IMR-90 (cell line): ENCODE results near the gene CCDC74A. TPM values are rescaled to one million over a fixed set of nuclear protein-coding genes. Genes with fewer than 3 reads are reported as not detected.

Experiments
- ATAC-seq: fragments of 200-7000 bp; cut with Tn5 transposase; 2 replicates; pipeline ENCODE4 v1.9.1; 2020; ENCODE audit warnings: low read depth, mild to moderate bottlenecking, moderate library complexity
- BruUV-seq: library from RNA; stranded (reverse); fragments of 400-500 nt; replicated peaks from 2 replicates; lab custom pipeline; 2021; lab: Mats Ljungman, UMichigan
- CTCF ChIA-PET: fragments of 300-600 bp; formaldehyde crosslinking; extraction: SDS; loops from one replicate; lab custom pipeline; 2021; ENCODE audit warnings: antibody characterized with exemption; lab: Yijun Ruan, JAX
- POLR2A ChIA-PET: fragments of 300-600 bp; sonication (Branson Sonifier 250); formaldehyde crosslinking; loops from one replicate; lab custom pipeline; 2022; ENCODE audit warnings: antibody characterized with exemption; ENCODE audit not compliant: unreplicated experiment; lab: Charles Lee
- DNase-seq: peaks from one replicate; pipeline ENCODE4 v3.0.0; 2013
- H2AFZ ChIP-seq: replicated peaks from 2 replicates; pipeline ENCODE3; 2013; ENCODE audit warnings: low read length, mild to moderate bottlenecking; ENCODE audit not compliant: poor library complexity
- H2AK5ac ChIP-seq: 2 replicates; pipeline ENCODE4 v1.6.1; 2013; ENCODE audit warnings: low read depth, low read length, inconsistent platforms
- H2AK9ac ChIP-seq: replicated peaks from 2 replicates; pipeline ENCODE3; 2013; ENCODE audit warnings: mild to moderate bottlenecking, low read depth, low read length, moderate library complexity; ENCODE audit not compliant: poor library complexity
- H2BK120ac ChIP-seq: 2 replicates; pipeline ENCODE4 v1.6.1; 2013; ENCODE audit warnings: low read depth, low read length, inconsistent platforms
- H2BK15ac ChIP-seq: 3 replicates; pipeline ENCODE4 v1.6.1; 2013; ENCODE audit warnings: low read depth, low read length, inconsistent platforms
- H2BK20ac ChIP-seq: 2 replicates; pipeline ENCODE4 v1.6.1; 2013; ENCODE audit warnings: low read depth, mild to moderate bottlenecking, inconsistent platforms, low read length, moderate library complexity
- H2BK5ac ChIP-seq: 2 replicates; pipeline ENCODE4 v1.6.1; 2013; ENCODE audit warnings: mild to moderate bottlenecking, low read depth, low read length, inconsistent platforms; ENCODE audit not compliant: poor library complexity, severe bottlenecking
- H3K14ac ChIP-seq: replicated peaks from 2 replicates; pipeline ENCODE4 v1.6.1; 2013; ENCODE audit warnings: low read depth, low read length, inconsistent platforms
- H3K18ac ChIP-seq: 2 replicates; pipeline ENCODE4 v1.6.1; 2013; ENCODE audit warnings: low read depth, low read length, control low read depth
- H3K23ac ChIP-seq: 2 replicates; pipeline ENCODE4 v1.6.1; 2013; ENCODE audit warnings: low read depth, low read length, inconsistent platforms
- H3K27ac ChIP-seq: 2 replicates; pipeline ENCODE4 v1.5.1; 2013; ENCODE audit warnings: mild to moderate bottlenecking, control low read depth, low read length; ENCODE audit not compliant: insufficient read depth
- H3K27me3 ChIP-seq: 2 replicates; pipeline ENCODE4 v1.6.1; 2013; ENCODE audit warnings: low read length; ENCODE audit not compliant: control insufficient read depth, insufficient read depth
- H3K36me3 ChIP-seq: 2 replicates; pipeline ENCODE4 v1.6.1; 2013; ENCODE audit warnings: low read length, mixed read lengths; ENCODE audit not compliant: control insufficient read depth, insufficient read depth
- H3K4ac ChIP-seq: 2 replicates; pipeline ENCODE4 v1.6.1; 2013; ENCODE audit warnings: low read depth, low read length, inconsistent platforms
- H3K4me1 ChIP-seq: 2 replicates; pipeline ENCODE4 v1.6.1; 2013; ENCODE audit warnings: low read length, mixed read lengths; ENCODE audit not compliant: control insufficient read depth, insufficient read depth
- H3K4me2 ChIP-seq: 2 replicates; pipeline ENCODE4 v1.6.1; 2013; ENCODE audit warnings: low read depth, mild to moderate bottlenecking, control low read depth, low read length, moderate library complexity
- H3K4me3 ChIP-seq: 2 replicates; pipeline ENCODE4 v1.5.1; 2013; ENCODE audit warnings: low read depth, mild to moderate bottlenecking, control low read depth, low read length, moderate library complexity; ENCODE audit not compliant: insufficient read depth
- H3K56ac ChIP-seq: 2 replicates; pipeline ENCODE4 v1.6.1; 2013; ENCODE audit warnings: low read length, inconsistent platforms; ENCODE audit not compliant: insufficient read depth; ENCODE audit errors: extremely low read depth
- H3K79me1 ChIP-seq, 2 experiments: 2 replicates each; pipeline ENCODE4 v1.6.1; 2013; ENCODE audit warnings: low read length in 2 of 2, inconsistent platforms in 1 of 2, low read depth in 1 of 2
- H3K9ac ChIP-seq: 2 replicates; pipeline ENCODE4 v1.6.1; 2013; ENCODE audit warnings: low read depth, low read length, control low read depth
- H3K9me1 ChIP-seq: 2 replicates; pipeline ENCODE4 v1.6.1; 2013; ENCODE audit warnings: low read length, inconsistent platforms; ENCODE audit not compliant: insufficient read depth
- H3K9me3 ChIP-seq: 2 replicates; pipeline ENCODE4 v1.6.1; 2013; ENCODE audit warnings: low read length; ENCODE audit not compliant: control insufficient read depth, insufficient read depth
- H4K20me1 ChIP-seq: 2 replicates; pipeline ENCODE4 v1.6.1; 2013; ENCODE audit warnings: low read length, inconsistent platforms; ENCODE audit not compliant: insufficient read depth
- H4K5ac ChIP-seq: 2 replicates; pipeline ENCODE4 v1.6.1; 2013; ENCODE audit warnings: mild to moderate bottlenecking, low read depth, low read length, control low read depth
- H4K8ac ChIP-seq, 2 experiments: 2 replicates each; pipeline ENCODE4 v1.6.1; 2013; ENCODE audit warnings: low read depth in 2 of 2, low read length in 2 of 2, control low read depth in 1 of 2, inconsistent platforms in 1 of 2
- H4K91ac ChIP-seq: 2 replicates; pipeline ENCODE4 v1.6.1; 2013; ENCODE audit warnings: low read depth, low read length, inconsistent platforms; ENCODE audit not compliant: insufficient read depth
- BHLHE40 ChIP-seq: fragments of 150-350 bp; IDR thresholded peaks from 2 replicates; pipeline ENCODE4 v1.6.1; 2016; ENCODE audit warnings: mild to moderate bottlenecking, low read depth, low read length
- CEBPB ChIP-seq: IDR thresholded peaks from 2 replicates; pipeline ENCODE4 v1.6.1; 2012; ENCODE audit warnings: low read depth, low read length, improper control_type of control experiment
- CHD1 ChIP-seq: IDR thresholded peaks from 2 replicates; pipeline ENCODE4 v1.6.1; 2012; ENCODE audit warnings: low read depth, low read length, improper control_type of control experiment
- ELK1 ChIP-seq: fragments of 150-350 bp; IDR thresholded peaks from 2 replicates; pipeline ENCODE4 v1.6.1; 2016; ENCODE audit warnings: low read depth, mild to moderate bottlenecking, low read length, moderate library complexity, borderline replicate concordance
- FOS ChIP-seq: fragments of 150-350 bp; IDR thresholded peaks from 2 replicates; pipeline ENCODE4 v1.6.1; 2016; ENCODE audit warnings: low read depth, low read length
- MAFK ChIP-seq: IDR thresholded peaks from 2 replicates; pipeline ENCODE4 v1.6.1; 2012; ENCODE audit warnings: low read depth, low read length, improper control_type of control experiment
- MAZ ChIP-seq: IDR thresholded peaks from 2 replicates; pipeline ENCODE4 v1.6.1; 2012; ENCODE audit warnings: low read depth, mild to moderate bottlenecking, low read length, improper control_type of control experiment, moderate library complexity, borderline replicate concordance
- NFE2L2 ChIP-seq: fragments of 150-350 bp; IDR thresholded peaks from 2 replicates; pipeline ENCODE4 v1.6.1; 2016; ENCODE audit warnings: low read depth, mild to moderate bottlenecking, low read length
- POLR2A ChIP-seq: IDR thresholded peaks from 2 replicates; pipeline ENCODE4 v1.6.1; 2012; ENCODE audit warnings: mild to moderate bottlenecking, low read depth, low read length
- RAD21 ChIP-seq: IDR thresholded peaks from 2 replicates; pipeline ENCODE4 v1.6.1; 2012; ENCODE audit warnings: low read length, improper control_type of control experiment
- RCOR1 ChIP-seq: IDR thresholded peaks from 2 replicates; pipeline ENCODE4 v1.6.1; 2012; ENCODE audit warnings: mild to moderate bottlenecking, low read length, improper control_type of control experiment; ENCODE audit not compliant: insufficient replicate concordance
- SMC3 ChIP-seq: fragments of 150-350 bp; IDR thresholded peaks from 2 replicates; pipeline ENCODE4 v1.6.1; 2016; ENCODE audit warnings: low read depth, mild to moderate bottlenecking, antibody characterized with exemption, low read length, moderate library complexity
- USF2 ChIP-seq: fragments of 150-350 bp; IDR thresholded peaks from 2 replicates; pipeline ENCODE4 v1.6.1; 2017; ENCODE audit warnings: mild to moderate bottlenecking, antibody characterized with exemption, low read length, low read depth
- dilution Hi-C: fragments of 300-500 bp; cut with HindIII; formaldehyde crosslinking; loops from one replicate; pipeline ENCODE4 v1.14.3; 2018; ENCODE audit warnings: low sequenced_read_pairs; ENCODE audit not compliant: unreplicated experiment
- in situ Hi-C: fragments of 300-500 bp; cut with MboI; formaldehyde crosslinking; loops from 3 replicates; pipeline ENCODE4 v1.14.3; 2019; ENCODE audit warnings: low sequenced_read_pairs, inconsistent platforms, mixed read lengths
- intact Hi-C: fragments of 100-400 bp; cut with micrococcal nuclease; formaldehyde crosslinking; loops from 2 replicates; pipeline ENCODE4 v1.10.0; 2022
- polyA plus RNA-seq, 3 experiments: library from polyadenylated mRNA; depleted of rRNA; stranded (reverse); fragments of >200 nt; gene quantifications; 2 replicates each; pipeline ENCODE4 v1.2.3, GENCODE V29; 2012; ENCODE audit warnings: low replicate concordance in 1 of 3
- total RNA-seq: library from RNA; depleted of rRNA; stranded (reverse); fragments of >200 nt; gene quantifications from 2 replicates; pipeline ENCODE4 v1.2.3, GENCODE V29; 2012

CCDC74A gene
- total and polyA plus RNA-seq, 2 of the 4 experiments (the other 2 are of a cell fraction), result 3.8 to 11.9 TPM

DNA sequence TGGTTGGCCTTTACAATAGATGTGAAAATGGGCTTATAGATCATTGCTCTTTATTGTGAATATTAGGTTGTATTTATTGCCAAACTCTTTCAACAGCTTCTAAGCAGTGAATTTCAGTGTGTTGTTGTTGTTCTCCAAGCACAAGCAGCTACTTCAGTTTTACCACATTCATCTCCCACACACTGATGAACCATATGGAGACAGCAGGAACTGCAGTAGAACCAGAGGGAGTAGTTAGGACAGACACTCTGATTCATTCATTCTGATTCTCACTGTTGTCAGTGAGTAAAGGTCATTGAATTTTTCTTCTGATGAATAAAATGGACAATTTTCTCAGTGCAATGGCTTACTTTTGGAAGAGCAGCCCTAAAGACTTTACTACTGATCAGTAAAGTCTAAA, 40.2 kb downstream of the CCDC74A start:
- in situ Hi-C loops, result no loop called here
- Histone ChIP-seq H3K36me3 (no peaks in the 10 kb centered on the region), H3K14ac (no peak overlapping the region), H4K5ac (no peak overlapping the region), H2BK120ac (no peak overlapping the region), H3K56ac (no peak overlapping the region), H3K18ac (no peak overlapping the region), H3K79me1 (no peaks in the 10 kb centered on the region), H3K9me3 (no peaks in the 10 kb centered on the region), H2AK5ac (no peak overlapping the region), H4K8ac (no peak overlapping the region), H3K27me3 (peaks cover 7% of the 10 kb centered on the region), H2BK20ac (no peak overlapping the region), H2AFZ (no peak overlapping the region), H3K4me3 (no peak overlapping the region), H3K4me2 (no peak overlapping the region), H2BK5ac (no peak overlapping the region), H3K9ac (no peak overlapping the region), H3K27ac (no peak overlapping the region), H3K4ac (no peak overlapping the region), H4K20me1 (no peaks in the 10 kb centered on the region), H3K9me1 (no peaks in the 10 kb centered on the region), H4K91ac (no peak overlapping the region), H2AK9ac (no peak overlapping the region), H2BK15ac (no peak overlapping the region), H3K23ac (no peak overlapping the region), H3K4me1 (no peaks in the 10 kb centered on the region)
- ATAC-seq, result no peak
- BruUV-seq, result no TSS peak
- intact Hi-C loops, result no loop called here
- POLR2A ChIA-PET, result no interaction called here
- no peak for DNase-seq
- dilution Hi-C loops, result no loop called here
- CTCF ChIA-PET, result no interaction called here
- no peak for TF ChIP-seq USF2
- TF ChIP-seq BHLHE40, result no peak
- TF ChIP-seq MAZ, result no peak
- TF ChIP-seq RCOR1, result no peak
- TF ChIP-seq NFE2L2, result no peak
- no peak for TF ChIP-seq CHD1
- no peak for TF ChIP-seq MAFK
- no peak for TF ChIP-seq FOS
- TF ChIP-seq CEBPB, result no peak
- no peak for TF ChIP-seq POLR2A
- no peak for TF ChIP-seq RAD21
- no peak for TF ChIP-seq ELK1
- TF ChIP-seq SMC3, result no peak
